Activated T-cell treated with anti-CD3 and anti-CD28 coated beads, Interleukin-2, amount 50 U/mL, for 1 hour (primary cell): ENCODE results near the gene YARS1.

Experiments used
- DNase-seq: peaks from one replicate; pipeline ENCODE4 v3.0.0-alpha.2; 2020

YARS1 gene

DNA sequence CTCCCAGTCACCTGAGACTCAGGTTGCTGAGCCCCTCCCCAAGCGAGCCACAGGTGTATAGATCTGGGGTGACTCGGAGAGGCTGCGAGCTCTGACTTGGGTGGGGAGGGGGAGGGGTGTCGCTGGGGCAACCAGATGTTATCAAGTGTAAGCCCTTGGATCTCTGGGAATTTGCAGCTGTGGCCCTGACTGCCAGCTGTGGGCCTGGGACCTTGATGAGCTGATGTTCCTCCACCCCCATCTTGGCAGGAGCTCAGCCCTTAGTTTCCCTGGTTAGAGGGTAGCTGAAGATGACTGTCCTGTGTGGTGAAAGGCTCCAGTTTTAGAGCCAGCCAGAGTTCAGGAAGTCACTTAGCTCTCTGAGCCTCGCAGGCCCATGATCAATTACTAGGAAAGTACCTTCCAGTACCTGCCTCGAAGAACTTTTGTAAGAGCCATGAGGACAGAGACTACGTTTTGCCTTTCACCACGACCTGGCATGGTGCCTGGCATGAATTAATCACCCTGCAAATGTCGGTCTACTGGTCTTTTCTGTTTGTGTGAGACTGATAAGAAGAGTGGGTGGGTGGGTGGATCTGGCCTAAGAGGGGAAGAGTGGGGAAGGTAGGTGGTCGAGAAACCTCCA is 55.8 kb downstream of the YARS1 start:
- no peak for DNase-seq

DNA sequence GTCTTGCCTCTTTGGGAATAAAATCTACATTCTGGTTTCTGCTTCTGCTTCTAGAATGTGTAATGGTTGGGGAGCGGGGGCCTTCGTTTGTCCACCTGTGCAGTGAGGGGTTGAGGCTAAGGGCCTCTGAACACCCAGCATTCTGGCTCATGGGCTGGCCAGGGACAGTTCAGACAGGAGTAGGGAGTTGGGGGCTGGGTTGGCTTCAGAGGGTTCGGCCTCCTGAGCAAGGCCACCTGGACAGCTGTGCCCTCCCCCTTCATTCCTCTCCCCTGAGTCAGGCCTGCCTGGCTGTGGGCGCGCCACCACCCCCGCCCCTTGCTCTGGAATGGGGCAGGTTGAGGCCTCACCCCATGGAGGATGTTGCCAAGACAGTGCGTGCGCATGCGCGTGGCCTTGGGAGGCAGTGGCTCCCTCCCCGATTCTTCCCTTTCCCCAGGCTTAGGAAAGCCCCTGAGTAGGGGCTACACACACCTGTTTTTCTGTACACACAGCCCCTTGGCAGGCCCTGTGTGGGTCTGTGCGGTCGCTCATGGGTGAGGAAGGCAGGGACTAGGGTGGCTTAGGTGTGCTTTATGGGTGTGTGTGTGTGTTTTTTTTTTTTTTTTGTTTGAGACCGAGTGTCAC is 57.0 kb downstream of the YARS1 start:
- DNase-seq: no peak

DNA sequence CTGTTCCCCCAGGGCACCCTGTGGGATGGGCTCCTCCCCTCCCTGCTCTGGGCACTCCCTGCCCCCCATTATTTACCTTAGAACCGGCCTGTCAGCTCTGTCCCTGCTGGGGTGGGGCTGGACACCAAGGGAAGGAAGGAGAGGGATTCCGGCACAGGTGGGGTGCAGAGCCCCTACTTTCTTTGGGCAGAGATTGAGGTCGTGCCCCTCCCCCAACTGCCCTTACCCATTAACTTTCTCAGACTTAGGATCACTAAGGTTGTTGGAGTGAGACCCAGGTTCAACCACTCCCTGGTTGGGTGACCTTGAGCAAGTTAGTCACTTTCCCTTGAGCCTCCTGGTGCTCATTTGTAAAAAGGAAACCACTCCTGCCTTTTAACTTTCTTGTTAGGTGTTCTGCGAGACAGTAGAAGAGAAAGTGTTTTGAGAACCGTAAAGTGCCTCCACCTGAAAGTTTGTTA is 57.6 kb downstream of the YARS1 start:
- DNase-seq: no peak

DNA sequence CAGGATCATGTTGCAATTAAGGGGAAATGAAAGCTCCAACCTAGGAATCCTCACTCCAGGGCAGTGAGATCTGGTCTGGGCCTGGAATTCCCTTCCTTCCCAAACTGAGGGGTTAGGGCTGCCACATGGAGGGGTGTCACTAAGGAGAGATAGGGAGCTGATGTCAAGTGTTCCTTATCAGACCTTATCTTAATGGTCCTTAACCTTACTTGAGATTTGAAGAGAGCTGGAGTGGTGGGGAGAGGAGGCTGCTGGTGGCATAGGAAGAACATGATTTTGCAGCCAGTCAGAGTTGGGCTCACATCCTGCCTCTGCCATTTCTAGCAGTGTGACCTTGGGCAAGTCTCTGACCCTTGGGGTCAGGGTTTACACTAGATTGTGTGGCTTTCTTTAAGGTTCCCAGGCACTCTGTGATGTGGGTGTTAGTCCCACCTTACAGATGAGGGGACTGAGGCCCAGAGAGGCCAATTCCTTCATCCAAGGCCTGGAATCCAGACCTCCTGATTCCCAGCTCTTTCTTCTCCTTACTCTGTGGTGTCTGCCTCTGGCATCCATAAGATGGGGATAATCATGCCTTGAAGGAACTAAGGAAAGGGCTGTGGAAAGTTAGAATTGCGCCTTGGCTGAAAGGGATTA is 58.2 kb downstream of the YARS1 start:
- no peak for DNase-seq

DNA sequence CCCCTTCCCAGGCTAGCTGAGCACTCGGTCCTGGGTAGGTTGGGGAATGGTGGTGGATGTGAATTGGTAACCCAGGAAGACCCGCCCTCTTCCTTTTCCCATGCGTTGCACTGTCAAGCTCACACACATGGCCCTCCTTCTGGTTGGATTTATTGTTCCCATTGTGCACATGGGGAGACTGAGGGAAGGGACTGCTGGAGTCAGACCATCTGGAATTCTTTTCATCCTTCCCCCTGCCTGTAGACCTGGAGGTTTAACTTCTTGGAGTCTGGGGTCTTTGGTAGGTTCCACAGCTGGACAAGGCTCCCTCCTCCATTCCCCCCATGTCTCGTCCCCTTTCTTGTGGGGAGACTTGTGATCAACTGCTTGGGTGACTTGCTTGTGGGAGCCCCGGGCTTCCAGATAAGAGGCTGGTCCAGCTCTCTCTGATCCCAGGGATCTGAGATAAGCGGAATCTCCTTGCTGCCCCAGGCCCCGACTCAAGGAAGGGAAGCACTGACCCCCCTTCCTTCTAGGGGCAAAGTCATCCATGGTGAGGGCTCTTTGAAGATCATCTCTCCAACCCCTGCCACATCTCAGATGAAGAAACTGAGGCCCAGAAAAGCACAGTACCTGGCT is 58.9 kb downstream of the YARS1 start:
- DNase-seq: no peak

DNA sequence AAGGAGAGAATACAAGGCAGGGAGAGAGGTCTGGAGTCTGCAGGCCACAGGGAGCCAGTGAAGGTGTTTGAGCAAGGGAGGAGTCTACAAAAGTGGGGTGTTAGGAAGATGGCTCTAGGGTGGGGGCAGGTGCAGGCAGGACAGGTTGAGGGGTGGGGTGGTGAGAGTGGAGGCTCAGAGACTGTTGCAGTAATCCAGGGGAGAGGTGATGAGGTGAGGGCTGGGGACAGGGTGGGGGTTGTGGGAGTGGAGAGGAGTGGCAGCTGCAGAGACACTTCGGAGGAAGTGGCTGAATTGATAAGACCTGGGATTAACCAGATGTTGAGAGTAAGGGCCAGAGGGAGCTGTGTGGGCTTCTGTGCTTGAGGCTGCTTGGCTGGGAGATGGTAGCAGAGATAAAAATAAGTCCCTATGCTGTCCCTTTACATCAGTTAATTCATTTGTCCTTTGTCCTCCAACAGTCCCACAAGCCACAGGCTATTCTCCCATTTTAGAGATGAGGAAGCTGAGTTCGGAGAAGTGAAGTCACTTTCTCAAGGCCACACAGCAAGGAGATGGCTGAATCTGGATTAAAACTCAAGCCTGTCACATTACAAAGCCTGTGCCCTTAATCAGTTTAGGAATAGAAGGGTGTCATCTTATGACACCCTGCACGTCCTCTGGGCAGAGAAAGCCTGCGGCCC is 59.8 kb downstream of the YARS1 start:
- no peak for DNase-seq

DNA sequence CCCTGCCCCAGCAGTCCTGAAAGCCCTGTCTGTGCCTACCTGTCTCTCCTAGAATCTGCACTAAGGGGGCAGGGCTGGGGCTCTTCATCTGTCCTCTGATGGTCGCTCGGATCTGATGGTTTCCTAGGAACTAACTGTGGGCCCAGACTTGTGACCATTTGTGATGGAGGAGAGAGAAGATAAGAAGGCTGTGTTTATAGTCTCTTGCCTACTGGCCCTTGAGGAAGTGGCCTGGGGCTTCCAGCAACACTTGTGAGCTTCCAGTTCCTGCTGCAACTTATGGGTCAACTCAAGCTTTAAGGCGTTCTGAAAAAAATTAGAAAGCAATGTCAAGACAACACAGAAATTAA is 61.4 kb downstream of the YARS1 start:
- DNase-seq: no peak

DNA sequence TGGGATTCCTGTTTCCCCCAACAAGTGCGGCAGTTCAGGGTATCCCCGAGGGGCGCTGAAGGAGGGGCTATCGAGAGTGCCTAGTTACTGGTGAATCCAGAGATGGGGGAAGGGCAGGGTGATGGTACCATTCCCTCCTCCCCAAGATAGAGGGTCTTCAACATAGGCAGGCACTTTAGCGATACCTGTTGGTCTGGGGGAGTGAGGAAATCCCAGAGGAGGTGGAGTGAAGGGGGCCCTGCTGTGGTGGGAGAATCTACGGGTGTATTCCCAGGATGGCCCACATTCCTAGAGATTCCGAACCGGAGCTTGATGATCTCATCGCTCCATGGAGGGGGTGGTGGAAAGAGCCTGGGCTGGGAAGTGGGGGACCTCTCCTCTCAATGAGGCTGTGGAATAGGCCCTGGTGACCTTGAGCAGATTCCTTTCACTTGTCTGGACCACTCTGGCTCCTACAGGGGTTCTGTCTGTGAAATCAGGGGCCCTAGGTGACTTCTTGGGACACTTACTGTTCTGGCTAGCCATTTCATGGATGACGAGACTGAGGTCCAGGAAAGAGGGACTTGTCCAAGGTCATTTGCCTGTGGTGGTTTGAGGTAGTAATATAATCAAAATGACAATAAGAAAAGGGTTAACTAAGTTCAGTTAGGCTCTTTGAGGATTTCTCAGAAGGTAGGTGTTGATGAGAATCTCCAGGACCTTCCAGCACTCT is 61.9 kb downstream of the YARS1 start:
- no peak for DNase-seq

DNA sequence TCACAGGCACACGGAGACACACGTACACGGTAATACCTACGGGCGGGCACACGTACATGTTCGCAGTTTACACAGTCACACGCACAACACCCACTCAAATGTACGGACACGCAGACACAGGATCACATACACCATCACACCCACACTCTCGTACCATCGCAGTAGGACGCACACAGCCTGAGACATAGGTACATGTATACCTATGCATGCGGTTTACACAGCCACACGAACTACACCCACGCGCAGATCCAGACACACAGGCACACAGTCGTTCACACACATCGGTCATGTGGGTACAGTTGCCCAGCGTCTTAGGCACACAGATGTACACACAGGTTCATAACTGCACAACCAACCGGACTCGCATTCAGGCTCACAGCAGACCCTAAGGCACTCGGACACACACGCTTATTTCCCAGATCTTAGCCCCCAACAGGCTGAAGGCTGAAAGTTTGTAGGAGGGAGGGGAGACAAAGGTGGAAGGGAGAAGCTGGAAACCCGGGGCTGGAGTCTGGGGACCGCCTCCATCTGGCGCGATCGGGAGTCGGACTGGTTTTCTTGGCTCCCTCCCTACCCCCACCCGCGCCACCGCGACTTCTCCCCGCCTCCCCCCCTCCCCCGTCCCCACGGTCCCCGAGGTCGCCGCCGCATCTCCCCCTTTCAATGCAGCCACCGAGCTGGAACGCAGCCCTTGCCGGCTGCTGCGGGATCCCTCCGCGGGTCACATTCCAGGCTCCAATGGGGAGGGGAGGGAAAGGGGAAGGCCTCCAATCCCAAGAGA is 62.7 kb downstream of the YARS1 start:
- no peak for DNase-seq

DNA sequence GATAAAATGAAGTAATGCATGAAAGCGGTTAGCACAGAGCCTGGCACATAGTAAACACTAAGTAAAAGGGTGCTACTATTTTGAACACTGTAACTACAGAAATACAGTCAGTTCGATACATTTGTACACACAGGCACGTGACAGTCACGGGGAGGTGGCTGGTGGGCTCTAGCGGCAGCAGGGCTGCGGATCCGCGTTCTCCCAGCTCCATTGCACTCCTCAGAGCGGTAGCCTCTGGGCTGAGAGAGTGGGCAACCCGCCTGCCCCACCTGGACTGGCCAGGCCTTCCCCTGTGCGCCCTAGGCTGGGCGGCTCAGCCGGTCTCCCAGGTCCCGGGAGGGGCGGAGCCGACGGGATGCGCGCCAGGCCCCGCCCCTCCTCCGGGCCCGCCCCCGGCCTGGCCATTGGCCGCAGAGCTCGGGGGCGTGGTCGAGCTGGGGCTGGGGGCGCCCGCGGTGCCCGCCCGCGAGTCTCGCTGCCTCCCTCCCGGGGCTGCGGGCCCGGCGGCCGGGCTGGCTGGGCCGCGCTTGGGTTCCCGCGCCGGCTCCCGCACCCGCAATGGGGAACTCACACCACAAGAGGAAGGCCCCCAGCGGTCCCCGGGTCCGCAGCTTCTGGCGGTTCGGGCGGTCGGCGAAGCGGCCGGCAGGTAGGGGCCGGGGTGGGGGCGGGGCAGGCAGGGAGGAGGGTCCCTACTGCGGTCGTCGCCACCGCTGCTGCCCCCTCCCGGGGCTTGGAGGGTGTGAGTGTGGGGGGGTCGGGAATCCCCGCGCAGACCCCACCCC is 63.4 kb downstream of the YARS1 start:
- DNase-seq: peak; percentile 80

DNA sequence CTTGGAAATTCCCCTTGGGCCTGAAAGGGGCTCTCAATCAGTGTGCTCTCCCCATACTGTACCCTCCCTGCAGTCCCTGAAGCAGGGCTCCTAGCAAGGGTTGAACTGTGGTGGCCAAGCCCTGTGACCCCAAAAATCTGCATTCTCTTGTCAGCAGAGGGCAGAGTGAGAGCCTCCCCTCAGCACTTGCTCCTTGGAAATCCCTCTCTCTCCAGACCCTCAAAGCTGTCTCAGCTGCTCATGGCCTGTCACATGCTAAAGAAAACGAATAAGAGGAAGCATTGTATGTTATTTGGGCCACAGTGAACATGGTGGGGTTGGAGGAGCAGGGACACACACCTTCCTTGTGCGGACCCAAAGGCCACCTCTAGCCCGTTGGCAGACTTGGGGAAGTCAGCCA is 67.4 kb downstream of the YARS1 start:
- DNase-seq: no peak

DNA sequence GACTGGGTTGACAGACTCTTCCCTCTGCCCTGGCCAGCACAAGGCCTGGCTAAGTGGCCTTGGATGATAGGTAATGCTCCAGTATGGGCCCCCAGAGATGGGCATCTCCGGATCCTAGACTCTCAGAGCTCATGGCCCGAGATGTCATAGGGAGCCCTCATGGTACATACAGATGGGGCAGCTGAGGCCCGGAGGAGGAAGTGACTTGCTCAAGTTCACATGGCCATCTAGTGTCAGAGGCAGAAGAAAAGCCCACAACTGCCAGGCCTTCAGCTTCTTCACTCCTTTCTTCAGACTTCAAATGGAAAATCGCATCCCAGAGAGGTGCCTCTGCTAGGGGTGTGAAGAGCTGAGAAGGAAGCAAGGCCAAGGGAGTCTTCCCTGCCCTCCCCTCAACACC is 67.8 kb downstream of the YARS1 start:
- DNase-seq: no peak

DNA sequence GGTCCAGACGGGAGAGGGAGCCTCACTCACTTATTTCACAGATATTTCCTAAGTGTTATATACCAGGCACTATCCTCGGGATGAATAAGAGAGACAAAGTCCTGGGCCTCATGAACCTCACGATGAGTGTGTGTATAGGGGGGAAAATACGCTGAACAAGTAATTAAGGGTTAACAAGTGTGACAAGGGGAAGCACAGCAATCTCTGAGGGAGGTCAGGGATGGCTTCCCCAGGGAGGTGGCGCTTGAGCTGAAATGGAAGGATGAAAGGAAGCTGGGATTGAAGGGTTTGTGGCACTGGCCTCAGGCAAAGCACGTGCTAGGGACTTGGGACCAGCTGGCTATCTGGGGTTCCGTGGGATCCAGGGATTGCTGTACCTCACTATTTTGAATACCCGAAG is 68.2 kb downstream of the YARS1 start:
- no peak for DNase-seq

DNA sequence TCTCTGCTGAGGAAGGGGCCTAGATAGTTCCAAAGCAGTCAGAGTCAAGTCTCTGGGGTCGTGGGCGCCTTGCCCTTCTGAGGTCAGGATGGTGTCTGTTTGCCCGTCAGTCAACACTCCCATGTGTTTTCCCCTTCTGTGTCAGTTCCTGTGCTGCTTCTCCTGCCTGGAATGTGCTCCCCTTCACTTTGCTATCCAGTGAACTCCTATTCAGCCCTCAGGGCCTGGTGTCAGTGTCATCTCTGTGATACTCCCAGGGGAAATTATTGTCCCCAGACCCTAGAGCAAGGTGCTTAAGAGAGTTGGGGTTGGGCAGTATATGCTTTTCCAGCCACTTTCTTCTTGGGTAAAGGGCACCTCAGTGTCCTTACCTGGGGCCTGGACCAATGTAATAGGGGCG is 68.8 kb downstream of the YARS1 start:
- DNase-seq: no peak

DNA sequence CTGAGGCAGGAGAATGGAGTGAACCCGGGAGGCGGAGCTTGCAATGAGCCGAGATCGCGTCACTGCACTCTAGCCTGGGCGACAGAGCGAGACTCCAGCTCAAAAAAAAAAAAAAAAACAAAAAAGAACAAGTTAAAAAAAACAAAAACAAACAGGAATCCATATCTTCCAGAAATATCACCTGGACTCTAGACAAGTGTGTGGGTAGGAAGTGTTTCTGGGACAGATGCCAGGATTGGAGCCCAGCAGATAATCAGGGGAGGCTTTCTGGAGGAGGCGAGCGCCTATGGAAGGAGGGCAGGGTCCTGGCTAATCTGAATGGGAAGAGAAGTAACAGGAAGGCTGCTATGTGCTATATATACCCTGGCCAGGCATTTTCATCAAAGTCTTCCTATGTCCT is 71.0 kb downstream of the YARS1 start:
- DNase-seq: no peak

DNA sequence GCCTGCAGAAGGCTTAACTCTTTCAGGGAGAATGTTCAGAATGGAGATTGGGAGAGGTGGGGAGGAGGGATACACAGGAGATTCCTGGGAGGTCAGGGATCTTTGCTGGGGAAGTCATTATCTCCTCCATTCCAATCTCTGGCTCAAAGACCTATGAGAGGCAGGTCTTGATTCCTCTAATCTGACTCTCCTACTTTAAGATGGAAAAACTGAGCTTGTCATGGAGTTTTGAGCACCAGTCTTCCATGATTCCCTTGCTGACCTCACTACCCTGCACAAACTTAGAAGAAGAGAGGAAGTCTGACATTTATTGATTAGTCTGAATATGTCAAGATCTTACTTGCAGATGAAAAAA is 73.1 kb downstream of the YARS1 start:
- DNase-seq: no peak

DNA sequence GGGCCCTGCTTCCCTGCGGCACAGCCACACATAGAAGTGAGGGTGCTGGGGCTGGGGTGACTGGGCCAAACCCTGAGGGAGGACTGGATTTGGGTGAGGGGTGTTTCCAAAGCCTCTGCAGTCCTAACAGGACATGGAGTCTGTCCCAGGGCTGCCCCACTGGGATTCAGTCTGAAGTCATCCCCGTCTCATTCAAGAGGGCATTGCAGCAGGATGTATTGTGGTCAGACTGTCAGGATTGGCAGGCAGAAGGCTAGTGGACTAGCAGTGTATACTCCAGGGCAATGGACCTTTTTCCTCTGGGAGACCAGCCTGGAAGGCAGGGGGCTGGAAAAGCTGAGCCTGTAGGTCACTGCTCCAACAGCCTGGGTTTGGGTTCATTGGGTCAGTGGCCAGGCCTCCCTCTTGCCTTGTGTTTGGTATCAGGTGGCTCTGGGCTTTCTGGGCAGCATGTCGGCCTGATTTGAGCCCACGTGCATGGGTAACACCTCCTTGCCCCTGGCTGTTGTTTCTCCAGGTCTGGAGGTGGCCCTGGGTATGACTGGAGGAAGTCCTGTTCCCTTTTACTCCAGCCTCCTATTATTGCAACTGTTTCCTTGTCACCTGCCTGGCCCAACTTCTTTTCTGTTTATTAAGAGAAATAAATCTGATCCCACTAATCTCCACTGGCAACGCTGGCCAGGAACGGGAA is 73.6 kb downstream of the YARS1 start:
- no peak for DNase-seq

DNA sequence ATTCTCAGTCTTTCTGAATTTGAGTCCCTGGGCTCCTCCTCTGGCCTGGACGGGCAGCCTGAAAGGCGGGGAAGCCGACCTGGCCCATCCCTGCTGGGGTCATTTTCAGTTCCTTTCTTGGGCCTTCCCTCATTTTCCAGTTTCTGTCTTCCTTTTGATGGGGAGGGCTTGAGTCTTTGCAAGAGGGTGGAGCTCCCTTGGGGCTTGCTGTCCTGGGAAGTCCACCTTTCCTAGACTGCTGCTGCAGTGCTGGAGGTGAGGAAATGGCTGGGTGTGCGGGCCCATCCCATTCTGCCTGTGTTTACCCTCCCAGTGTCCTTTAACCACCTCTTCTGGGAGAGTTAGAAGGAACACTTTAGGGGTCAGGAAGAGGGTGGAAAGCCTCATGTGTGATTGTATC is 74.2 kb downstream of the YARS1 start:
- no peak for DNase-seq

DNA sequence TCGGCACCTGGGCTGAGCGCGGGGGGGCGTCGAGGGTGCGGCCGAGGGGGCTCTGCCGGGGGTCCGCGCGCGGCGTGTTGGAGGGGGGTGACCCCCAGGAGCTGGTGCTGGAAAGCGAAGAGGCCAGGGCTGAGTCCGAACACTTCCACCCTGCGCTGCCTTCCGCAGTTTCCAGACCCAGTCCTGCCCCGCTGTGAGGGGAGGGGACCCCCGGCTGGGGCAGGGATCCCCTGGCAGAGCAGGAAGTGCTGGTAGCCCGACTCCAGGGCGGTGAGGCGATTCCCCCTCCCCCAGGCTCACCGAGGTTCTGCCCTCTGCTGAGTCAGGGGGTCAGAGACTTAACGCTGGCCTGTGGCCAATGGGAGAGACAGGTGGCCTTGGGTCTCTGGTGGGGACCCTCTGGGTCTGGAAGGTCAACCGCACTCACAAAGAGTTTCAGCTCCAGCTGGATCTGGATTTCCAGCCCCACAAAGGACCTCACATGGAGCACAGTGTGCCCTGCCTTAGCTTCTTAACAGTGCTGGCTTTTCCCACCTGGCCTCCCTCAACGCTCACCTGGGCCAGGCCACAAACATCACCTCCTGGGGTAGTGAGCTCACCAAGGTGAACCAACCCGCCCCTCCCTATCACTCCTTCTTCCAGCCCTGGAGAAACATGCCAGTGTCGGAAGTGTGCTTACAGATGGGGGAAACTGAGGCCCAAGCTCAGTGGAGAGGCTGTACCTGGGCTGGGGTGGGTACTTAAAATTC is 74.8 kb downstream of the YARS1 start:
- no peak for DNase-seq
